ENCODE data around the gene TAS1R3. TPM values are rescaled to one million over a fixed set of nuclear protein-coding genes. Genes with fewer than 3 reads are reported as not detected.

The TAS1R3 gene
- total RNA-seq, 1 experiment from 2014 or later, result 0.28 TPM

DNA sequence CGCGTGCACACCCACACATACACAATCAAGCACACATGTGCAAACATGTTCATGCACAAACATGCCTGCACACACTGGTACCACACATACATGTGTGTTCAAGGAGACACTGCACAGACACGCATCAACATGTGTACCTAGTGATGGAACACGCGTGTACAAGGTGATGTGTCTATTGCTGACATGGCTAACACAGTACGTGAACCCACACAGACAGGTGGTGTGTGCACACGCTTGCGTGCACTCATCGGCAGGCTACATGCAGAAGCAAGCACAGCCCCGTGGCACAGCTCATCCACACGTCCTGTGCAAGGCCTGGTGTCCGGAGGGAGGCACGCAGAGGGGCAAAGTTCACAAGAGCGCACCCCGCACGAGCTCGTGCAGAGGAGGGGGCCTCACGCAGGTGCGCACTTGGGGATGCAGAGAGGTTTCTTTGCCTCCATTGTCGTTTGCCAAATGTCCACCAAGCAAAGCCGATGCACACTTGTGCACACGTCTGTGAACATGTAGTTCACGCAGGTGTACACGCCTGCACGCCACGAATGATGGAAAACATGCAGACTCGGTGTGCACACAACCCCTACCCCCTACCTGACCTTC, 24.3 kb upstream of the TAS1R3 start:
- Histone ChIP-seq H2BK5ac (ENCODE audit: insufficient read length, low read length) (no peak overlapping the region), H3K4ac (ENCODE audit: low read depth, low read length) (no peak overlapping the region), H4K8ac (replicated peaks; ENCODE audit: insufficient read length, low read depth, low read length) (no peak overlapping the region), H2BK120ac (ENCODE audit: low read depth, low read length, poor library complexity, severe bottlenecking) (no peak overlapping the region), H3K27ac (ENCODE audit: insufficient read length, low read depth, low read length) (no peak overlapping the region), H2BK12ac (ENCODE audit: insufficient read length, low read depth, low read length) (no peak overlapping the region), H3T11ph (ENCODE audit: low read length) (no peak overlapping the region), H2AK5ac (ENCODE audit: insufficient read length, low read length) (no peak overlapping the region), H3K9me3 (ENCODE audit: control insufficient read depth, low read depth, low read length) (no peaks in the 10 kb centered on the region), H2BK15ac (ENCODE audit: low read depth, low read length) (no peak overlapping the region), H4K20me1 (ENCODE audit: control insufficient read depth, insufficient read depth, insufficient read length) (no peaks in the 10 kb centered on the region), H3K14ac (ENCODE audit: insufficient read depth, low read length) (no peak overlapping the region), H2BK20ac (ENCODE audit: low read depth, low read length, poor library complexity, severe bottlenecking) (no peak overlapping the region), H3K9ac (ENCODE audit: extremely low read depth, insufficient read length, low read length) (no peak overlapping the region), H2AFZ (ENCODE audit: low read length) (no peak overlapping the region), H3K27me3 (ENCODE audit: insufficient read depth, low read length) (no peaks in the 10 kb centered on the region), H3K18ac (ENCODE audit: insufficient read length, low read depth, low read length) (no peak overlapping the region), H4K91ac (ENCODE audit: insufficient read length, low read depth, low read length) (no peak overlapping the region), H3K4me2 (ENCODE audit: insufficient read depth, insufficient read length, low read length) (peak overlapping the region; percentile 33), H3K79me2 (ENCODE audit: insufficient read depth, low read length) (no peaks in the 10 kb centered on the region), H3K56ac (ENCODE audit: insufficient read length, low read depth, low read length) (no peak overlapping the region), H3K4me1 (ENCODE audit: insufficient read depth, low read length) (peaks cover 5% of the 10 kb centered on the region; the same call in 1 of the 2 replicates), H3K79me1 (ENCODE audit: insufficient read depth, low read depth, low read length, poor library complexity, severe bottlenecking) (no peaks in the 10 kb centered on the region), H3K23ac (ENCODE audit: insufficient read length, low read depth, low read length) (no peak overlapping the region), H3K23me2 (ENCODE audit: insufficient read length, low read depth, low read length, poor library complexity, severe bottlenecking) (peaks cover 15% of the 10 kb centered on the region), H4K5ac (ENCODE audit: insufficient read length, low read depth, low read length) (no peak overlapping the region)
- no peaks in the 10 kb centered on the region; a peak in 1 of 5 replicates for H3K9me3 Mint-ChIP-seq
- H3K36me3 Mint-ChIP-seq (ENCODE audit: insufficient read depth in 1 of 3, low read depth in 3 of 3), result peaks cover 0 to 11% (median 7%) of the 10 kb centered on the region in 3 experiments; a peak in 3 of 7 replicates
- peak overlapping the region; percentile 74 to 86 for H3K4me3 Mint-ChIP-seq
- peaks cover 18 to 31% of the 10 kb centered on the region in 2 experiments for H3K4me1 Mint-ChIP-seq
- TF ChIP-seq, protein P1, sequence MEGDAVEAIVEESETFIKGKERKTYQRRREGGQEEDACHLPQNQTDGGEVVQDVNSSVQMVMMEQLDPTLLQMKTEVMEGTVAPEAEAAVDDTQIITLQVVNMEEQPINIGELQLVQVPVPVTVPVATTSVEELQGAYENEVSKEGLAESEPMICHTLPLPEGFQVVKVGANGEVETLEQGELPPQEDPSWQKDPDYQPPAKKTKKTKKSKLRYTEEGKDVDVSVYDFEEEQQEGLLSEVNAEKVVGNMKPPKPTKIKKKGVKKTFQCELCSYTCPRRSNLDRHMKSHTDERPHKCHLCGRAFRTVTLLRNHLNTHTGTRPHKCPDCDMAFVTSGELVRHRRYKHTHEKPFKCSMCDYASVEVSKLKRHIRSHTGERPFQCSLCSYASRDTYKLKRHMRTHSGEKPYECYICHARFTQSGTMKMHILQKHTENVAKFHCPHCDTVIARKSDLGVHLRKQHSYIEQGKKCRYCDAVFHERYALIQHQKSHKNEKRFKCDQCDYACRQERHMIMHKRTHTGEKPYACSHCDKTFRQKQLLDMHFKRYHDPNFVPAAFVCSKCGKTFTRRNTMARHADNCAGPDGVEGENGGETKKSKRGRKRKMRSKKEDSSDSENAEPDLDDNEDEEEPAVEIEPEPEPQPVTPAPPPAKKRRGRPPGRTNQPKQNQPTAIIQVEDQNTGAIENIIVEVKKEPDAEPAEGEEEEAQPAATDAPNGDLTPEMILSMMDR (conservative IDR thresholded peaks at IDR 0.05), result no peak
- peaks cover 3% of the 10 kb centered on the region; the same call in 1 of the 2 replicates for H3K27me3 Mint-ChIP-seq (ENCODE audit: low read depth)
- DNase-seq, result no peak
- no peak overlapping the region for H3K27ac Mint-ChIP-seq
- WGBS (ENCODE audit: extremely low coverage, insufficient read length, low lambda C conversion rate), result no CpG with 5 or more reads among the region's 27 CpGs
